PC-3 (cell line): ENCODE measurements around the gene BHLHA15. TPM values are rescaled to one million over a fixed set of nuclear protein-coding genes. Genes with fewer than 3 reads are reported as not detected.

ENCODE experiments used
- ATAC-seq: fragments of 200-7000 bp; cut with Tn5 transposase; 2 replicates; pipeline ENCODE4 v1.9.1; 2020; ENCODE audit warnings: mild to moderate bottlenecking, moderate library complexity
- BruUV-seq: library from RNA; stranded (reverse); fragments of 400-500 nt; replicated peaks from 2 replicates; lab custom pipeline; 2021; lab: Mats Ljungman, UMichigan
- CTCF ChIA-PET: fragments of 300-600 bp; sonication (Branson Sonifier 250); formaldehyde crosslinking; loops from one replicate; lab custom pipeline; 2022; ENCODE audit warnings: antibody characterized with exemption; lab: Charles Lee
- POLR2A ChIA-PET: fragments of 300-600 bp; sonication (Branson Sonifier 250); formaldehyde crosslinking; loops from one replicate; lab custom pipeline; 2022; ENCODE audit warnings: antibody characterized with exemption; ENCODE audit not compliant: unreplicated experiment; lab: Charles Lee
- DNase-seq: peaks from one replicate; pipeline ENCODE4 v3.0.0-alpha.2; 2015
- H2AFZ ChIP-seq: fragments of 300-600 bp; sonication (generic); 2 replicates; pipeline ENCODE4 v1.6.0; 2016; ENCODE audit warnings: antibody characterized with exemption, low read length
- H3F3A ChIP-seq: fragments of 300-600 bp; sonication (generic); one replicate; pipeline ENCODE4 v1.6.0; 2017; ENCODE audit warnings: antibody characterized with exemption, low read length, control low read depth, mild to moderate bottlenecking; ENCODE audit not compliant: unreplicated experiment
- H3K27ac ChIP-seq: fragments of 300-600 bp; sonication (generic); 2 replicates; pipeline ENCODE4 v1.5.1; 2016; ENCODE audit warnings: mild to moderate bottlenecking, low read length
- H3K27me3 ChIP-seq: fragments of 300-600 bp; sonication (generic); 2 replicates; pipeline ENCODE4 v1.6.1; 2016; ENCODE audit warnings: low read length, mixed read lengths
- H3K36me3 ChIP-seq: fragments of 300-600 bp; sonication (generic); 2 replicates; pipeline ENCODE4 v1.6.1; 2016; ENCODE audit warnings: low read depth, mixed run types, low read length, mixed read lengths
- H3K4me1 ChIP-seq: fragments of 300-600 bp; sonication (generic); 2 replicates; pipeline ENCODE4 v1.5.1; 2016; ENCODE audit warnings: low read length; ENCODE audit not compliant: insufficient read depth
- H3K4me2 ChIP-seq: fragments of 300-600 bp; sonication (generic); 2 replicates; pipeline ENCODE4 v1.6.0; 2016; ENCODE audit warnings: low read length
- H3K4me3 ChIP-seq: fragments of 300-600 bp; sonication (generic); 2 replicates; pipeline ENCODE4 v1.5.1; 2016; ENCODE audit warnings: mild to moderate bottlenecking, low read length, mixed read lengths
- H3K79me2 ChIP-seq: fragments of 300-600 bp; sonication (generic); 2 replicates; pipeline ENCODE4 v1.6.1; 2017; ENCODE audit warnings: low read length, mixed read lengths
- H3K9ac ChIP-seq: fragments of 300-600 bp; sonication (generic); 2 replicates; pipeline ENCODE4 v1.6.0; 2016; ENCODE audit warnings: mild to moderate bottlenecking, low read length
- H3K9me2 ChIP-seq: fragments of 300-600 bp; sonication (generic); replicated peaks from 2 replicates; pipeline ENCODE4 v1.6.1; 2016; ENCODE audit warnings: mixed run types, low read length, mixed read lengths
- H3K9me3 ChIP-seq: fragments of 300-600 bp; sonication (generic); 2 replicates; pipeline ENCODE4 v1.6.1; 2016; ENCODE audit warnings: low read length, mixed read lengths
- H4K20me1 ChIP-seq: fragments of 300-600 bp; sonication (generic); 2 replicates; pipeline ENCODE4 v1.6.1; 2016; ENCODE audit warnings: low read length, mixed read lengths
- EZH2 ChIP-seq: fragments of 300-600 bp; sonication (generic); IDR thresholded peaks from one replicate; pipeline ENCODE4 v1.6.1; 2017; ENCODE audit warnings: antibody characterized with exemption, mild to moderate bottlenecking, low read length; ENCODE audit not compliant: unreplicated experiment
- EZH2phosphoT487 ChIP-seq: fragments of 300-600 bp; sonication (generic); IDR thresholded peaks from 2 replicates; pipeline ENCODE4 v1.6.1; 2018; ENCODE audit warnings: mild to moderate bottlenecking, antibody characterized with exemption, low read length, borderline replicate concordance
- intact Hi-C: fragments of 100-400 bp; cut with micrococcal nuclease; formaldehyde crosslinking; loops from 2 replicates; pipeline ENCODE4 v1.9.0; 2023
- total RNA-seq: library from RNA; depleted of rRNA; stranded (reverse); fragments of >200 nt; gene quantifications from 2 replicates; pipeline ENCODE4 v1.2.3, GENCODE V29; 2014
- TF ChIP-seq, protein P1 (sequence below): fragments of 300-600 bp; sonication (generic); conservative IDR thresholded peaks from 2 replicates; pipeline ENCODE4 v1.5.1; 2017; ENCODE audit warnings: antibody characterized with exemption, low read depth, mild to moderate bottlenecking, low read length

BHLHA15 gene
- total RNA-seq, 1 experiment from 2014 or later = 12.0 TPM

DNA sequence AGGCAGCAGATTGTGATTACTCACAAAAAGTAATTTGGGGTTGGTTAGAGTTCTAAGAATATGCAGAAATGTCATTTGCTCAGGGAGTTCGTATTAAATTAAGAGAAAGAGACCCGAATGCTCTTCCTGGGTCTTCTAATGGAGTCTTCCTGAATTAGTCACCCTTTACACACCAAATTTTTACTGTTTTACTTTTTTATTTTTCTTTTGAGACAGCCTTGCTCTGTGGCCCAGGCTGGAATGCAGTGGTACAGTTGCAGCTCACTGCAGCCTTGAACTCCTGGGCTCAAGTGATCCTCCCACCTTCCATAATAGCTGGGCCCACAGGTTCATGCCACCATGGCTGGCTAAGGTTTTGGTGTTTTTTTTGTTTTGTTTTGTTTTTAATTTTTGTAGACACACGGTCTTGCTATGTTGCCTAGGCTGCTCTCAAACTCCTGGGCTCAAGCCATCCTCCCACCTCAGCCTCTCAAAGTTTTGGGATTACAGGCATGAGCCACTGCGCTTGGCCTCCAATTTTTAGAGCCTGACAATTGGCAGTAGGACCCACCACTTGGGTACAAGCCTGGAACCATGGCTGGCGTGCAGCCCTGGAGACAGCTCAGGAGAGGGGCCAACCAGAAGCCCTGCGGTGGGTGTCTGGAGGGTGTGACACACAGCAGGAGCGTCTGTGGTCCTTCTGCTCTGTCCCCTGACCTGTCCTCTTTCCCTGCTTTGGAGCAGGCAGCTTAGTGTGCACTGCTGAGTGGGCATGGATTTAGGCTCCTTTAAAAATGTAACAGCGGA lies 16.4 kb upstream of the BHLHA15 start:
- Histone ChIP-seq H3K9me2 (no peaks in the 10 kb centered on the region), H3K4me1 (no peaks in the 10 kb centered on the region), H3F3A (no peaks in the 10 kb centered on the region), H3K27me3 (no peaks in the 10 kb centered on the region), H3K79me2 (0 out of 2 replicates have a peak, but pooled peaks cover 7% of the 10 kb centered on the region), H3K36me3 (0 out of 2 replicates have a peak, but pooled peaks cover 7% of the 10 kb centered on the region), H4K20me1 (no peaks in the 10 kb centered on the region), H3K9ac (no peak overlapping the region), H3K9me3 (no peaks in the 10 kb centered on the region), H3K27ac (no peak overlapping the region), H3K4me3 (no peak overlapping the region), H3K4me2 (no peak overlapping the region), H2AFZ (no peak overlapping the region)
- BruUV-seq = no TSS peak
- ChIA-PET POLR2A (no interaction called here), CTCF (no interaction called here)
- TF ChIP-seq, protein P1, sequence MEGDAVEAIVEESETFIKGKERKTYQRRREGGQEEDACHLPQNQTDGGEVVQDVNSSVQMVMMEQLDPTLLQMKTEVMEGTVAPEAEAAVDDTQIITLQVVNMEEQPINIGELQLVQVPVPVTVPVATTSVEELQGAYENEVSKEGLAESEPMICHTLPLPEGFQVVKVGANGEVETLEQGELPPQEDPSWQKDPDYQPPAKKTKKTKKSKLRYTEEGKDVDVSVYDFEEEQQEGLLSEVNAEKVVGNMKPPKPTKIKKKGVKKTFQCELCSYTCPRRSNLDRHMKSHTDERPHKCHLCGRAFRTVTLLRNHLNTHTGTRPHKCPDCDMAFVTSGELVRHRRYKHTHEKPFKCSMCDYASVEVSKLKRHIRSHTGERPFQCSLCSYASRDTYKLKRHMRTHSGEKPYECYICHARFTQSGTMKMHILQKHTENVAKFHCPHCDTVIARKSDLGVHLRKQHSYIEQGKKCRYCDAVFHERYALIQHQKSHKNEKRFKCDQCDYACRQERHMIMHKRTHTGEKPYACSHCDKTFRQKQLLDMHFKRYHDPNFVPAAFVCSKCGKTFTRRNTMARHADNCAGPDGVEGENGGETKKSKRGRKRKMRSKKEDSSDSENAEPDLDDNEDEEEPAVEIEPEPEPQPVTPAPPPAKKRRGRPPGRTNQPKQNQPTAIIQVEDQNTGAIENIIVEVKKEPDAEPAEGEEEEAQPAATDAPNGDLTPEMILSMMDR = no peak
- TF ChIP-seq EZH2phosphoT487 (no peak), EZH2 (no peak)
- intact Hi-C loops = no loop called here
- ATAC-seq (no peak), DNase-seq (no peak)

GRCh38 chr7:98196706-98197605 lies 14.3 kb upstream of the BHLHA15 start:
- intact Hi-C loops = no loop called here
- BruUV-seq = no TSS peak
- no peak overlapping the region for H3K27ac ChIP-seq
- no peak overlapping the region for H3K4me2 ChIP-seq
- no peak overlapping the region for H3K4me3 ChIP-seq
- no peaks in the 10 kb centered on the region for H3F3A ChIP-seq
- ChIA-PET CTCF (no interaction called here), POLR2A (no interaction called here)
- H3K27me3 ChIP-seq = no peaks in the 10 kb centered on the region
- 0 out of 2 replicates have a peak, but pooled peaks cover 3% of the 10 kb centered on the region for H3K36me3 ChIP-seq
- no peaks in the 10 kb centered on the region for H3K4me1 ChIP-seq
- no peaks in the 10 kb centered on the region for H3K9me2 ChIP-seq
- DNase-seq (no peak), ATAC-seq (no peak)
- H3K9me3 ChIP-seq = no peaks in the 10 kb centered on the region
- no peak overlapping the region for H3K9ac ChIP-seq
- H2AFZ ChIP-seq = no peak overlapping the region
- H4K20me1 ChIP-seq = 0 out of 2 replicates have a peak, but pooled peaks cover 4% of the 10 kb centered on the region
- 0 out of 2 replicates have a peak, but pooled peaks cover 7% of the 10 kb centered on the region for H3K79me2 ChIP-seq
- TF ChIP-seq EZH2 (no peak), EZH2phosphoT487 (no peak)
- TF ChIP-seq, protein P1 = no peak
